Gastrocnemius medialis (tissue), 4 donors: Measurements from ENCODE around the gene KRT8.

Experiments
- POLR2A ChIP-seq, 2 donors: fragments of 450-650 bp; IDR thresholded peaks; one replicate each; pipeline ENCODE4 v1.6.1; 2017; ENCODE audit warnings: antibody characterized with exemption in 2 of 2, mild to moderate bottlenecking in 2 of 2, moderate library complexity in 2 of 2
- TF ChIP-seq, protein P1 (sequence below), 5 experiments: fragments of 450-650 bp in 3 of 5; fragments of 200-600 bp in 2 of 5; sonication (generic) in 2 of 5; IDR thresholded peaks in 4 of 5; conservative IDR thresholded peaks in 1 of 5; 1 replicate in 4 of 5; 2 replicates in 1 of 5; pipeline ENCODE4 v1.5.1; 2016 to 2019; ENCODE audit warnings: antibody characterized with exemption in 5 of 5, mild to moderate bottlenecking in 3 of 5, moderate library complexity in 3 of 5

DNA sequence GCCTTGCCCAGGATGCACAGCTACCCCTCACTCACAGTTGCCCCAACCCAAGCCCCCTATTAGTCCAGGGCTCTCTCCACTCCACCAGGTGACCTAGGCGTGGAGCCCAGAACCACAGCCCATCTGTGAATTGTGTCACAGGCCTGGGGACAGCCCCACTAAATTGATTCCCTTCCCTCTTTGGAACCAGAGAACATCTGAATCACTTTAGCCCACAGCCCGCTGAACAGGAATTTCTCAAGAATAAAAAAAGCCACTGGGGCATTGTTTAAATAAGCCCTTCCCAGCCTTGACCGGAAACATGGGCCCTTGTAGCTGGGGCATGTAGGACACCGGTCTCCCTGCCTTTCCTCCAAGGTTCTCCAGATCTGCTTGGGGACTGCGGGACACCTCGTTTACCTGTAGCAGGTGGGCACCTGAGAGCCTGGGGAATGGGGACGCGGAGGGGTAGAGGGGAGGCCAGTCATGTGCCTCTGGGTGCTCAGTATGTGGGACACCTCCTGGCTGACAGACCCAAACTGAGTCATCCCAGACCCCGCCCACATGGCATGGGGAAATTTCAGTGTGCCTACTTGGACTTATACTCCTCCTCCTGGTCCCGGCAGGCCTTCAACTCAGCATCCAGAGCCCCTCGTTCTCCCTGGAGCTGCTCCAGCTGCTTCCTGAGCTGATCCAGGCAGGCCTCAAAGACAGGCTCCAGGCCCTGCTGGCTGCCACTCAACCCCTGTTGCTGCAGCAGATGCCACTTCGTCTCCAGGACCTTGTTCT is 57.4 kb downstream of the KRT8 start:
- TF ChIP-seq, protein P1, sequence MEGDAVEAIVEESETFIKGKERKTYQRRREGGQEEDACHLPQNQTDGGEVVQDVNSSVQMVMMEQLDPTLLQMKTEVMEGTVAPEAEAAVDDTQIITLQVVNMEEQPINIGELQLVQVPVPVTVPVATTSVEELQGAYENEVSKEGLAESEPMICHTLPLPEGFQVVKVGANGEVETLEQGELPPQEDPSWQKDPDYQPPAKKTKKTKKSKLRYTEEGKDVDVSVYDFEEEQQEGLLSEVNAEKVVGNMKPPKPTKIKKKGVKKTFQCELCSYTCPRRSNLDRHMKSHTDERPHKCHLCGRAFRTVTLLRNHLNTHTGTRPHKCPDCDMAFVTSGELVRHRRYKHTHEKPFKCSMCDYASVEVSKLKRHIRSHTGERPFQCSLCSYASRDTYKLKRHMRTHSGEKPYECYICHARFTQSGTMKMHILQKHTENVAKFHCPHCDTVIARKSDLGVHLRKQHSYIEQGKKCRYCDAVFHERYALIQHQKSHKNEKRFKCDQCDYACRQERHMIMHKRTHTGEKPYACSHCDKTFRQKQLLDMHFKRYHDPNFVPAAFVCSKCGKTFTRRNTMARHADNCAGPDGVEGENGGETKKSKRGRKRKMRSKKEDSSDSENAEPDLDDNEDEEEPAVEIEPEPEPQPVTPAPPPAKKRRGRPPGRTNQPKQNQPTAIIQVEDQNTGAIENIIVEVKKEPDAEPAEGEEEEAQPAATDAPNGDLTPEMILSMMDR (IDR thresholded peaks at IDR 0.05 in 4 of 5, conservative IDR thresholded peaks at IDR 0.05 in 1 of 5): no peak
- TF ChIP-seq POLR2A (IDR thresholded peaks at IDR 0.05): no peak
